SIG-M5 (cell line): ENCODE results near the gene ZFP69B.

ENCODE experiments used
- DNase-seq: peaks from one replicate; lab custom pipeline; 2025; lab: John Stamatoyannopoulos, UW

Gene ZFP69B

GRCh38 chr1:40449684-40450494, at the start of gene ZFP69B:
TSS of gene ZFP69B (plus strand) at chr1:40450476. CDS start at chr1:40450962, 486 bp downstream.
- no peak for DNase-seq

- DNase-seq = no peak
Observed at GRCh38 chr1:40401473-40402201, 48.6 kb upstream of the ZFP69B start.

DNA sequence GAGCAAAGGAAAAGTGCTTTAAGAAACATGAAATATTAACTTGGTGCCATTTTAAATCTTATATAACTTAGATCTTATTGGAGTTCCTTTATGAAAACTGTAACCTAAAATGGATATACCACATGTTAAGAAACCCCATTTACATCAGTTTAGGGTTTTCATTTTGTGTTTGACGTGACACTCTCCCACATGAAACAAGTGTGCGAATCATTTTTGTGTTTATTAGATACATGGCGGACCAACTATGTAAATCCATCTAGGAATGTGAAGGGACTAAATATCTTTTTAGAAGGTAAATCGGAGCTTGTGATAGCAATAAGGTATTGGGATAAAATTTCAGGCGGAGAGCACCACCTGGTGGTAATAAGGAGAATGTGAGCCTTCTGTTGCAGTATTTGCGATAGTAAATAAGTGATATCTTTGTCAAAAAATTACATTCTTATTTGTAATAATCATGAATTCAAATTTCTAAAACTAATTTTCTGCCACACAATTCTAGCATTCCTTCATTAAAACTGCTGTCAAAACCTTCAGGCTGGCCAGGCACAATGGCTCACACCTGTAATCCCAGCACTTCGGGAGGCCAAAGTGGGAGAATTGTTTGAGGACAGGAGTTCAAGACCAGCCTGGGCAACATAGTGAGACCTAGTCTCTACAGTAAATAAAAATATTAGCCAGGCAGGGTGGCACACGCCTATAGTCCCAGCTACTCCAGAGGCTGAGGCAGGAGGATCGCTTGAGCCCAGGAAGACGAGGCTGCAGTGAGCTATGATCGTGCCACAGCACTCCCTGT, 45.4 kb upstream of the ZFP69B start:
- DNase-seq = no peak

GRCh38 chr1:40405812-40406211, 44.5 kb upstream of the ZFP69B start:
- no peak for DNase-seq

GRCh38 chr1:40407453-40407852, 42.8 kb upstream of the ZFP69B start:
- DNase-seq = no peak

- DNase-seq = no peak
Observed at GRCh38 chr1:40409467-40409866, 40.8 kb upstream of the ZFP69B start.

DNA sequence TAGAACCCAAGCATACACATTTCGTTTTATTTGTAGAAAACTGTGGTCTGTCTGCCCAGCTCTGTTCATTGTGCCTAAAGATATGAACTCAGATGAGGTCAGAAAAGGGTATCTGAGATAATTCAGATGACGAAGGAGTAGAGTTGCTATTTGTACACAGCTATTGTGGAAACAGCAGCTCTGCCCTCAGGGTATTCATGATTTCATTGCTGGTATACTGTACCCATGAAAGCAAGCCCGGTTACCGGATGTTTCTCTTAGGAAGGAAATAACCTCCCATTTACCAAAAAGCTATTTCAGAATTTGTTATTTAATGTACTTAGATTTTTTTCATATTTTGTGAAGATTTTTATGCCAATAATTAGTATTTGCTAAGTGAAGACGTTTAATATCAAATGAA, 39.0 kb upstream of the ZFP69B start:
- no peak for DNase-seq

DNA sequence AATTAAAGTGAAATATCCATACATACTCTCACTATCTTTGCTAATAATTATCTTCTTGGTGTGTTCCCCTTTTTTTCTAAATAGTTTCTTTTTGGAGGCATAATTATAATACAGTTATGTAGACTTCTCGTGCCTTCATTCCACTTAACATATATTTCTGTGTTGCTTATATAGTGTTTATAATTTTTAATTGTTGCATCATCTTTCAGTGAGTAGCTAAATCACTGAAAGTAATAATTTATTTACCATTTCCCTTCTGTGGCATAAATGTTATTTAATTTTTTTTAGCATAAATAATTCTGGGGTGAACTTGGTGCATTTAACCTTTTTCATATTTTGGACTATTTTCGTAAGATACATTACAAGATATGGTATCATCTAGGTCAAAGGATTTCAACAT, 38.4 kb upstream of the ZFP69B start:
- no peak for DNase-seq

- no peak for DNase-seq
Observed at GRCh38 chr1:40413527-40414252, 36.6 kb upstream of the ZFP69B start.

GRCh38 chr1:40414331-40414730, 35.9 kb upstream of the ZFP69B start:
- no peak for DNase-seq

DNA sequence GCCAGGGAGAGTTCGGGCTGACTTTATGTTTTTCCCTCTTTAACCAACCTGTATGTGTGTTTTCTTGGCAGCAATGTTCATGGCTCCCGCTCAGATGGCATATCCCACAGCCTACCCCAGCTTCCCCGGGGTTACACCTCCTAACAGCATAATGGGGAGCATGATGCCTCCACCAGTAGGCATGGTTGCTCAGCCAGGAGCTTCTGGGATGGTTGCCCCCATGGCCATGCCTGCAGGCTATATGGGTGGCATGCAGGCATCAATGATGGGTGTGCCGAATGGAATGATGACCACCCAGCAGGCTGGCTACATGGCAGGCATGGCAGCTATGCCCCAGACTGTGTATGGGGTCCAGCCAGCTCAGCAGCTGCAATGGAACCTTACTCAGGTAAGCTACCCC, 33.6 kb upstream of the ZFP69B start:
- DNase-seq = no peak

GRCh38 chr1:40421431-40422384, 28.6 kb upstream of the ZFP69B start:
- DNase-seq = no peak

DNA sequence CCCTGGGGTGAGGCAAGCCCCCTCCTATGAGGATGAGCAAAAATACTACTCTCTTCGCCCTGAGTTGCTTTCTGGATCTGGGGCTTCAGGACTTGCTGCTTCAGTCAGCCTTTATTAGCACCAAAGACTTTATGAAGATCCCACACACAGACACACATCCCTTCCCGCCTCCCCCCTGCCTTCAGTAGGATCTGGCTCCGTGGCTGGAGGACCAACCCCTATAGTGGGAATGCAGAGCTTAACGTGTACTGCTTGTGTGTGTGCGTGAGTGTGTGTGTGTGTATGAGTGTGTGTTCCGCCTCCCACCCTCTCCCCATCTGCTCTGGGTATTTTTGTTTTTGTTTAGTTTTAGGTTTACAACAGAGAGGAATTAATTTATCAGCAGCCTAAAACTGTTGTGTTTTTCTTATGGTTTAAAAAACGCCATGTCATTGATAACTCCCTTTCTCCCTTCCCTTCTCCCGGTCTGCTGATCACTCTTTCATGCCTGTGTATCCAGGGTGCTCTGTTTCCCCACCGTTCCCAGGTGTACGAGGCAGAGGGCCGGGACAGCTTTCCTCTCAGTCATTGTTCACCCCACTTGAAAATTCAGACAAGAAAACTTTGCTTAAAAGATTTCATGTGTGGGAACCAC, 27.5 kb upstream of the ZFP69B start:
- no peak for DNase-seq

DNA sequence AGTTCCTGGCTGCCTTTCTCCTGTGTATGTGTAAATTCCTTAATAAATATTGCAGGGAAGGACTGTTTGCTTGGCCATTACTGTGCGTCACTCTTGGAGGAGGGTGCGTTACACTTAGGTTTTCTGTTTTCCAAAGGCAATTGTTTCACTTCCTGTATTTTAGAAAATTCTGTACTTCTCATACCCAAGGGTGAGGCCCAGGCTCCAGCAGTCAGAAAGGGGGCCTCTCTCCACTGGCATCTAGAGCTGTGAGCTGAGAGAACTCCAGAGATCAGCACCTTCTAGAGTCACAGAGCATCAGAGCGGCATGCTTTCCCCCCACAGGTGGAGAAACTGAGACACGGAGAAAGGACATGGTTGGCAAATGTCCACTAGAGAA, 27.0 kb upstream of the ZFP69B start:
- DNase-seq = peak; percentile 25

DNA sequence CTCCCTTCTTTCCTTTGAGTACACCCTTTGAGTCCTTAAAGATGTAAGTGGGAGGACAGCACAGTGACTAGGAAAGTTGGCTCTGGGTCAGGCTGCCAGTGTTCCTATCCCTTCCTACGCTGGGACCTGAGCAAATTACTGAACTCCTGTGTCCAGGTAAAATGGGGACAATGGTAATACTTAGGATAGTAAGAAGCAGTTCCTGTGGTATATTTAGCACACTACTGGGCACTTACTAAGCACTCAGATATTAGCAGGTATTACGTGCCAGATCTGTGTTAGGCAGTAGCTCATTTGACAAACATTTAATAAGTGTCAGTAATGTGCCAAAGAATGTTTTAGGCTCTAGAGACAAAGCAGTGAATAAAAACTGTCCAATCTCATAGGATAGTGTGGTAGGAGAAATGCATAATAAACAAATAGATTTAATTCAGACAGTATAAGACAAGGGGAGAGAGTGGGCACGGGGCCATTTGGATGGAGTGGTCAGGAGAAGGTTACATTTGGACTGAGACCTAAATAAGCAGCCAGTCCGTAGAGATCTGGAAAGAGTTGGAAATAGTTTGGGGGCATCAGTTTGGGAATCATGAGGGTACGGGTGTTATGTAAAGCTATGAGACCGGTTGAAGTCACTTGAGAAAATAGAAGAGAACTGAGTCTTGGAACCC, 26.2 kb upstream of the ZFP69B start:
- no peak for DNase-seq

GRCh38 chr1:40425198-40425597, 25.1 kb upstream of the ZFP69B start:
- DNase-seq = no peak

- DNase-seq = no peak
Observed at GRCh38 chr1:40431385-40431784, 18.9 kb upstream of the ZFP69B start.

DNA sequence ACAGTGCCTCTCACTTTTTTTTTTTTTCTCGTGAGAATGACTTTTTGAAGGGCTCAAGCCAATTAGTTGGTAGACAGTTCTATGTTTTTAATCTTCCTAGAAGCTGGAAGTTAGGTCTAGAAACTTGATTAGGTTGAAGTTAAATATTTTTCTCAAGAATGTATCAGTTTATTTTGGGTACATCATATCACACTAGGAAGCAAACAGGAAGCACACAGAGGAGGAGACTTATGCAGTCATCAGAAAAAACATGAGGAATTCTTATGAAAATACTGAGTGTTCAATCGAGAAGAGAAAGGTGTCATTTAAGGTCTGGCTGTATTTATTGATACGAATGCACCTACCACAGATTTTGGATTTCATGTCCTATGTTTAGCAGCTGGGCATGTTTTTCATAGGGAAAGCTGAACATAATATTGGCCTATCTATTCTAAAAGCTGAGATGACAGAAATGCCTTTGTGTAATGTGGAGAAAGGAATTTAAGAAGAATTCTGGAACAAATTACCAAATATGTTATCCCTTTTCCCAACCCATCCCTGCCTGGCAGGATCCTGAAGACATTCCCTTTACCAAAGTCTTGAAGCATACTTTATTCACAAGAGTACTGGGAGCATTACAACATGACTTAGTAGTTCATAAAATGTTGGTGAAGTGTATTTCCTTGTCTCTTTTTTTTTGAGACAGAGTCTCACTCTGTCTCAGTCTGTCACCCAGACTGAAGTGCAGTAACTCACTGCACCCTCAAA, 17.5 kb upstream of the ZFP69B start:
- no peak for DNase-seq

DNA sequence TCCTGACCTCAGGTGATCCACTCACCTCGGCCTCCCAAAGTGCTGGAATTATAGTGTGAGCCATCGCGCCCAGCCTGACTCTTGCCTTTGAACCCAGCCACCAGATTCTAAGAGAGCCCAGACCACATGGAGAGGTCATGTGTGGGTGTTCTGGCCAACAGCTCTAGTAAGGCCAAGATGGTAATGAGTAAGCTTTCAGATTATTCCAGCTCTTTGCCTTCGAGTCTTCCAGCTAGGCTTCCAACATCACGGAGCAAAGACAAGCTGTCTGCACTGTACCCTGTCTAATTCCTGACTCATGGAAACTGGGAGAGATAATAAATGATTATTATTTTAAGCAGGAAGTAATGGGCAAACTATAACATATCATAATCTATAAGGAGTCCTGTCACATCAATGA, 14.8 kb upstream of the ZFP69B start:
- no peak for DNase-seq
